H1 (cell line): Measurements from ENCODE around the gene KRTAP10-2. TPM values are rescaled to one million over a fixed set of nuclear protein-coding genes. Genes with fewer than 3 reads are reported as not detected.

Experiments
- GABPA ChIP-seq: IDR thresholded peaks from 2 replicates; pipeline ENCODE4 v1.6.1; 2011; ENCODE audit warnings: mild to moderate bottlenecking, low read length, moderate library complexity, borderline replicate concordance; ENCODE audit not compliant: insufficient read depth
- JUND ChIP-seq: IDR thresholded peaks from 2 replicates; pipeline ENCODE4 v1.6.1; 2011; ENCODE audit warnings: mild to moderate bottlenecking, improper control_type of control experiment, low read length
- NRF1 ChIP-seq: IDR thresholded peaks from 2 replicates; pipeline ENCODE4 v1.6.1; 2011; ENCODE audit warnings: mild to moderate bottlenecking, low read depth, low read length, improper control_type of control experiment
- RAD21 ChIP-seq, 2 experiments: IDR thresholded peaks in 1 of 2; conservative IDR thresholded peaks in 1 of 2; 2 replicates each; pipeline ENCODE4 v1.6.1; 2011; ENCODE audit warnings: low read depth in 2 of 2, low read length in 2 of 2, improper control_type of control experiment in 1 of 2, inconsistent platforms in 1 of 2, mild to moderate bottlenecking in 1 of 2, moderate library complexity in 1 of 2
- RFX5 ChIP-seq: IDR thresholded peaks from 2 replicates; pipeline ENCODE4 v1.6.1; 2011; ENCODE audit warnings: low read depth, low read length, improper control_type of control experiment, borderline replicate concordance
- SAP30 ChIP-seq: fragments of 300-600 bp; sonication (generic); IDR thresholded peaks from 2 replicates; pipeline ENCODE4 v1.7.1; 2012; ENCODE audit warnings: low read length, moderate library complexity, mild to moderate bottlenecking, inconsistent platforms; ENCODE audit not compliant: insufficient read depth, insufficient replicate concordance
- SRF ChIP-seq: IDR thresholded peaks from 2 replicates; pipeline ENCODE4 v1.6.1; 2011; ENCODE audit warnings: mild to moderate bottlenecking, low read depth, low read length, moderate library complexity
- YY1 ChIP-seq: IDR thresholded peaks from 2 replicates; pipeline ENCODE4 v1.6.1; 2011; ENCODE audit warnings: low read depth, mild to moderate bottlenecking, low read length
- polyA plus RNA-seq, 7 experiments: library from polyadenylated mRNA; depleted of rRNA in 3 of 7; stranded (reverse) in 5 of 7; unstranded in 2 of 7; fragments of >200 nt in 5 of 7; fragments of 200-250 nt in 2 of 7; gene quantifications; 1 replicate in 5 of 7; 2 replicates in 1 of 7; 4 replicates in 1 of 7; pipeline versions ENCODE4 v1.2.1 to v1.2.3, GENCODE V29; 2011 to 2013; ENCODE audit warnings: missing spikeins in 2 of 7, mixed read lengths in 2 of 7
- total RNA-seq: library from RNA; stranded (reverse); fragmentation: NEBNext Ultra II Directional; extraction: Animal tissue kit (Norgen Biotek cat#: 25700); gene quantifications from 2 replicates; pipeline ENCODE4 v1.2.1, GENCODE V29; 2021

KRTAP10-2 gene
- total and polyA plus RNA-seq, 2 of the 8 experiments (the other 6 are each of a cell fraction or from before 2014, with no cell fraction given): 0.11 TPM; not detected in 1

- TF ChIP-seq SRF (no peak), RAD21 (IDR thresholded peaks at IDR 0.05 in 1 of 2, conservative IDR thresholded peaks at IDR 0.05 in 1 of 2; ENCODE audit: low read depth in 2 of 2, low read length in 2 of 2) (no peak), NRF1 (no peak), JUND (no peak), RFX5 (no peak), SAP30 (no peak), YY1 (no peak), GABPA (no peak)
Measured at GRCh38 chr21:44516828-44517174, 34.5 kb downstream of the KRTAP10-2 start (continued).
